IMR-90 (cell line): ENCODE data around the gene FOXC2. TPM values are rescaled to one million over a fixed set of nuclear protein-coding genes. Genes with fewer than 3 reads are reported as not detected.
A peak's percentile ranks its signal among the peaks of the same experiment; 100 is the strongest.

Experiments
- ATAC-seq: fragments of 200-7000 bp; cut with Tn5 transposase; 2 replicates; pipeline ENCODE4 v1.9.1; 2020; ENCODE audit warnings: low read depth, mild to moderate bottlenecking, moderate library complexity
- BruUV-seq: library from RNA; stranded (reverse); fragments of 400-500 nt; replicated peaks from 2 replicates; lab custom pipeline; 2021; lab: Mats Ljungman, UMichigan
- CTCF ChIA-PET: fragments of 300-600 bp; formaldehyde crosslinking; extraction: SDS; loops from one replicate; lab custom pipeline; 2021; ENCODE audit warnings: antibody characterized with exemption; lab: Yijun Ruan, JAX
- POLR2A ChIA-PET: fragments of 300-600 bp; sonication (Branson Sonifier 250); formaldehyde crosslinking; loops from one replicate; lab custom pipeline; 2022; ENCODE audit warnings: antibody characterized with exemption; ENCODE audit not compliant: unreplicated experiment; lab: Charles Lee
- DNase-seq: peaks from one replicate; pipeline ENCODE4 v3.0.0; 2013
- H2AFZ ChIP-seq: replicated peaks from 2 replicates; pipeline ENCODE3; 2013; ENCODE audit warnings: low read length, mild to moderate bottlenecking; ENCODE audit not compliant: poor library complexity
- H2AK5ac ChIP-seq: 2 replicates; pipeline ENCODE4 v1.6.1; 2013; ENCODE audit warnings: low read depth, low read length, inconsistent platforms
- H2AK9ac ChIP-seq: replicated peaks from 2 replicates; pipeline ENCODE3; 2013; ENCODE audit warnings: mild to moderate bottlenecking, low read depth, low read length, moderate library complexity; ENCODE audit not compliant: poor library complexity
- H2BK120ac ChIP-seq: 2 replicates; pipeline ENCODE4 v1.6.1; 2013; ENCODE audit warnings: low read depth, low read length, inconsistent platforms
- H2BK15ac ChIP-seq: 3 replicates; pipeline ENCODE4 v1.6.1; 2013; ENCODE audit warnings: low read depth, low read length, inconsistent platforms
- H2BK20ac ChIP-seq: 2 replicates; pipeline ENCODE4 v1.6.1; 2013; ENCODE audit warnings: low read depth, mild to moderate bottlenecking, inconsistent platforms, low read length, moderate library complexity
- H2BK5ac ChIP-seq: 2 replicates; pipeline ENCODE4 v1.6.1; 2013; ENCODE audit warnings: mild to moderate bottlenecking, low read depth, low read length, inconsistent platforms; ENCODE audit not compliant: poor library complexity, severe bottlenecking
- H3K14ac ChIP-seq: replicated peaks from 2 replicates; pipeline ENCODE4 v1.6.1; 2013; ENCODE audit warnings: low read depth, low read length, inconsistent platforms
- H3K18ac ChIP-seq: 2 replicates; pipeline ENCODE4 v1.6.1; 2013; ENCODE audit warnings: low read depth, low read length, control low read depth
- H3K23ac ChIP-seq: 2 replicates; pipeline ENCODE4 v1.6.1; 2013; ENCODE audit warnings: low read depth, low read length, inconsistent platforms
- H3K27ac ChIP-seq: 2 replicates; pipeline ENCODE4 v1.5.1; 2013; ENCODE audit warnings: mild to moderate bottlenecking, control low read depth, low read length; ENCODE audit not compliant: insufficient read depth
- H3K27me3 ChIP-seq: 2 replicates; pipeline ENCODE4 v1.6.1; 2013; ENCODE audit warnings: low read length; ENCODE audit not compliant: control insufficient read depth, insufficient read depth
- H3K36me3 ChIP-seq: 2 replicates; pipeline ENCODE4 v1.6.1; 2013; ENCODE audit warnings: low read length, mixed read lengths; ENCODE audit not compliant: control insufficient read depth, insufficient read depth
- H3K4ac ChIP-seq: 2 replicates; pipeline ENCODE4 v1.6.1; 2013; ENCODE audit warnings: low read depth, low read length, inconsistent platforms
- H3K4me1 ChIP-seq: 2 replicates; pipeline ENCODE4 v1.6.1; 2013; ENCODE audit warnings: low read length, mixed read lengths; ENCODE audit not compliant: control insufficient read depth, insufficient read depth
- H3K4me2 ChIP-seq: 2 replicates; pipeline ENCODE4 v1.6.1; 2013; ENCODE audit warnings: low read depth, mild to moderate bottlenecking, control low read depth, low read length, moderate library complexity
- H3K4me3 ChIP-seq: 2 replicates; pipeline ENCODE4 v1.5.1; 2013; ENCODE audit warnings: low read depth, mild to moderate bottlenecking, control low read depth, low read length, moderate library complexity; ENCODE audit not compliant: insufficient read depth
- H3K56ac ChIP-seq: 2 replicates; pipeline ENCODE4 v1.6.1; 2013; ENCODE audit warnings: low read length, inconsistent platforms; ENCODE audit not compliant: insufficient read depth; ENCODE audit errors: extremely low read depth
- H3K79me1 ChIP-seq, 2 experiments: 2 replicates each; pipeline ENCODE4 v1.6.1; 2013; ENCODE audit warnings: low read length in 2 of 2, inconsistent platforms in 1 of 2, low read depth in 1 of 2
- H3K9ac ChIP-seq: 2 replicates; pipeline ENCODE4 v1.6.1; 2013; ENCODE audit warnings: low read depth, low read length, control low read depth
- H3K9me1 ChIP-seq: 2 replicates; pipeline ENCODE4 v1.6.1; 2013; ENCODE audit warnings: low read length, inconsistent platforms; ENCODE audit not compliant: insufficient read depth
- H3K9me3 ChIP-seq: 2 replicates; pipeline ENCODE4 v1.6.1; 2013; ENCODE audit warnings: low read length; ENCODE audit not compliant: control insufficient read depth, insufficient read depth
- H4K20me1 ChIP-seq: 2 replicates; pipeline ENCODE4 v1.6.1; 2013; ENCODE audit warnings: low read length, inconsistent platforms; ENCODE audit not compliant: insufficient read depth
- H4K5ac ChIP-seq: 2 replicates; pipeline ENCODE4 v1.6.1; 2013; ENCODE audit warnings: mild to moderate bottlenecking, low read depth, low read length, control low read depth
- H4K8ac ChIP-seq, 2 experiments: 2 replicates each; pipeline ENCODE4 v1.6.1; 2013; ENCODE audit warnings: low read depth in 2 of 2, low read length in 2 of 2, control low read depth in 1 of 2, inconsistent platforms in 1 of 2
- H4K91ac ChIP-seq: 2 replicates; pipeline ENCODE4 v1.6.1; 2013; ENCODE audit warnings: low read depth, low read length, inconsistent platforms; ENCODE audit not compliant: insufficient read depth
- BHLHE40 ChIP-seq: fragments of 150-350 bp; IDR thresholded peaks from 2 replicates; pipeline ENCODE4 v1.6.1; 2016; ENCODE audit warnings: mild to moderate bottlenecking, low read depth, low read length
- CHD1 ChIP-seq: IDR thresholded peaks from 2 replicates; pipeline ENCODE4 v1.6.1; 2012; ENCODE audit warnings: low read depth, low read length, improper control_type of control experiment
- CTCF ChIP-seq: conservative IDR thresholded peaks from 2 replicates; pipeline ENCODE4 v1.5.1; 2012; ENCODE audit warnings: mild to moderate bottlenecking, low read depth, low read length, improper control_type of control experiment
- FOS ChIP-seq: fragments of 150-350 bp; IDR thresholded peaks from 2 replicates; pipeline ENCODE4 v1.6.1; 2016; ENCODE audit warnings: low read depth, low read length
- MAZ ChIP-seq: IDR thresholded peaks from 2 replicates; pipeline ENCODE4 v1.6.1; 2012; ENCODE audit warnings: low read depth, mild to moderate bottlenecking, low read length, improper control_type of control experiment, moderate library complexity, borderline replicate concordance
- MXI1 ChIP-seq: IDR thresholded peaks from 2 replicates; pipeline ENCODE4 v1.6.1; 2012; ENCODE audit warnings: low read depth, mild to moderate bottlenecking, low read length, moderate library complexity, borderline replicate concordance
- NFE2L2 ChIP-seq: fragments of 150-350 bp; IDR thresholded peaks from 2 replicates; pipeline ENCODE4 v1.6.1; 2016; ENCODE audit warnings: low read depth, mild to moderate bottlenecking, low read length
- POLR2A ChIP-seq: IDR thresholded peaks from 2 replicates; pipeline ENCODE4 v1.6.1; 2012; ENCODE audit warnings: mild to moderate bottlenecking, low read depth, low read length
- RAD21 ChIP-seq: IDR thresholded peaks from 2 replicates; pipeline ENCODE4 v1.6.1; 2012; ENCODE audit warnings: low read length, improper control_type of control experiment
- RCOR1 ChIP-seq: IDR thresholded peaks from 2 replicates; pipeline ENCODE4 v1.6.1; 2012; ENCODE audit warnings: mild to moderate bottlenecking, low read length, improper control_type of control experiment; ENCODE audit not compliant: insufficient replicate concordance
- RFX5 ChIP-seq: IDR thresholded peaks from 2 replicates; pipeline ENCODE4 v1.8.0; 2012; ENCODE audit warnings: low read depth, mild to moderate bottlenecking, low read length, moderate library complexity
- SMC3 ChIP-seq: fragments of 150-350 bp; IDR thresholded peaks from 2 replicates; pipeline ENCODE4 v1.6.1; 2016; ENCODE audit warnings: low read depth, mild to moderate bottlenecking, antibody characterized with exemption, low read length, moderate library complexity
- USF2 ChIP-seq: fragments of 150-350 bp; IDR thresholded peaks from 2 replicates; pipeline ENCODE4 v1.6.1; 2017; ENCODE audit warnings: mild to moderate bottlenecking, antibody characterized with exemption, low read length, low read depth
- WGBS, 2 experiments: methylation state at CpG; one replicate each; pipeline versions ENCODE4 v1.1.5 to v1.1.7; 2013; ENCODE audit warnings: missing lambda C conversion rate in 2 of 2; ENCODE audit not compliant: insufficient read length in 1 of 2; ENCODE audit errors: extremely low coverage in 2 of 2; 5-methylcytosine and 5-hydroxymethylcytosine counted together
- dilution Hi-C: fragments of 300-500 bp; cut with HindIII; formaldehyde crosslinking; loops from one replicate; pipeline ENCODE4 v1.14.3; 2018; ENCODE audit warnings: low sequenced_read_pairs; ENCODE audit not compliant: unreplicated experiment
- in situ Hi-C: fragments of 300-500 bp; cut with MboI; formaldehyde crosslinking; loops from 3 replicates; pipeline ENCODE4 v1.14.3; 2019; ENCODE audit warnings: low sequenced_read_pairs, inconsistent platforms, mixed read lengths
- intact Hi-C: fragments of 100-400 bp; cut with micrococcal nuclease; formaldehyde crosslinking; loops from 2 replicates; pipeline ENCODE4 v1.10.0; 2022
- polyA plus RNA-seq, 3 experiments: library from polyadenylated mRNA; depleted of rRNA; stranded (reverse); fragments of >200 nt; gene quantifications; 2 replicates each; pipeline ENCODE4 v1.2.3, GENCODE V29; 2012; ENCODE audit warnings: low replicate concordance in 1 of 3
- total RNA-seq: library from RNA; depleted of rRNA; stranded (reverse); fragments of >200 nt; gene quantifications from 2 replicates; pipeline ENCODE4 v1.2.3, GENCODE V29; 2012

FOXC2 gene
- total and polyA plus RNA-seq, 2 of the 4 experiments (the other 2 are of a cell fraction), result 0.90 to 6.4 TPM

GRCh38 chr16:86531191-86531545 is 35.5 kb upstream of the FOXC2 start:
- in situ Hi-C loops (no loop called here), dilution Hi-C loops (no loop called here), intact Hi-C loops (no loop called here)
- no peaks in the 10 kb centered on the region for H3K4me1 ChIP-seq
- no peak overlapping the region for H3K4me2 ChIP-seq
- WGBS, 2 experiments, result 79% methylated on average over 2 of the region's 7 CpGs; no CpG with 5 or more reads in 1 of the 2 experiments
- no peak overlapping the region for H3K4ac ChIP-seq
- no peak overlapping the region for H4K8ac ChIP-seq
- no peak overlapping the region for H3K9ac ChIP-seq
- no peaks in the 10 kb centered on the region for H3K27me3 ChIP-seq
- no peak overlapping the region for H3K23ac ChIP-seq
- no peak overlapping the region for H2BK15ac ChIP-seq
- H3K9me3 ChIP-seq, result no peaks in the 10 kb centered on the region
- H2BK120ac ChIP-seq, result no peak overlapping the region
- POLR2A ChIA-PET, result no interaction called here
- H2BK5ac ChIP-seq, result no peak overlapping the region
- CTCF ChIA-PET, result no interaction called here
- no peak overlapping the region for H4K91ac ChIP-seq
- H2BK20ac ChIP-seq, result no peak overlapping the region
- H3K27ac ChIP-seq, result no peak overlapping the region
- no peak overlapping the region for H3K18ac ChIP-seq
- no TSS peak for BruUV-seq
- H3K4me3 ChIP-seq, result no peak overlapping the region
- no peak overlapping the region for H4K5ac ChIP-seq
- no peaks in the 10 kb centered on the region for H3K79me1 ChIP-seq
- peaks cover 5% of the 10 kb centered on the region for H3K36me3 ChIP-seq
- no peak overlapping the region for H3K56ac ChIP-seq
- TF ChIP-seq RAD21 (no peak), MAZ (no peak), POLR2A (no peak), NFE2L2 (no peak), SMC3 (no peak), USF2 (no peak), BHLHE40 (no peak), RCOR1 (no peak), RFX5 (no peak), CHD1 (no peak), CTCF (no peak), FOS (no peak), MXI1 (no peak)
- ATAC-seq (peak; percentile 54), DNase-seq (no peak)
- no peaks in the 10 kb centered on the region for H4K20me1 ChIP-seq
- H3K9me1 ChIP-seq, result no peaks in the 10 kb centered on the region
- H2AK9ac ChIP-seq, result peak overlapping the region; percentile 20
- no peak overlapping the region for H3K14ac ChIP-seq
- no peak overlapping the region for H2AK5ac ChIP-seq
- H2AFZ ChIP-seq, result no peak overlapping the region
